Fibroblast of skin of left quadriceps (primary cell): ENCODE data around the gene SFXN3.
"Not testable (repeated sequence)": the region's sequence is repeated elsewhere in the genome, so short reads cannot be mapped to it uniquely, and the experiment has no call there.

Source experiments
- DNase-seq, 2 experiments: peaks; one replicate each; pipeline ENCODE4 v3.0.0-alpha.2; 2013; ENCODE audit warnings: low read depth in 2 of 2

The SFXN3 gene

DNA sequence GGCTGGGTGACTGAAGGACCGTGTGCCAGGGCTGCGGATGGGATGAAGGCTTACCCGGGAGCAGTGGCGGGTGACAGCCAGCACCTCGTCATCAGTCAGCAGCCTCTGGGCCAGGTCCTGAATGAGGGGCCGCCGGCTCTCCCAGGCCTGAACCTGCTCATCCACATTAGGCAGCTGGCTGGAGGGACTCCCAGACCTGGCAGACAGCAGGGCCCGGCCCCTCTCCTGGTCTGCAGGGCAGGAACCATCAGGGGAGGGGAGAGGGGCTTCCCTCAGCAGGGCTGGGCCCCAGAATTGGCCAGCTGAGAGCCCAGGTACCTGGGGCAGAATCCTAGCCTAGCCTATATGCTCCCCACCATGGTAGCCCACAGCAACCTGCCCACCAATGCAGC, 15.5 kb upstream of the SFXN3 start:
- no peak for DNase-seq

DNA sequence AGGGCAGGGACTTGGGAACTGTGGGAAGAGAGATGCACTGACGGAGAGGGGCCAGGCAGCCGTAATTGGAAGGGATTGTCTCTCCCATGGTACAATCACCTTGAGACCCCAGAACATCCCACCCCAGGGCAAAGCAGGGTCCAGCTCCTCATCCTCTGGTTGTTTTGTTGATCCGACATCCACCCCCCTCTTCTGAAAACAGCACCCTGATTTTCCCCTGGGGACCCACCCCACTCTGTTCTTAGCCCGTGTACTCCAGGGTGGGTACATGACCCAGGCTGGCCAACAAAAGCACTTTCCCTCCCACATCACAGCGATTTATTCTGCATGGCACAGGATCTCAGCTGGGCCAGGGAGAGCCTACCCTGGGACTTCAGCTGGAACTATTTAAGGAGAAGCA, 14.2 kb upstream of the SFXN3 start:
- DNase-seq, result no peak

DNA sequence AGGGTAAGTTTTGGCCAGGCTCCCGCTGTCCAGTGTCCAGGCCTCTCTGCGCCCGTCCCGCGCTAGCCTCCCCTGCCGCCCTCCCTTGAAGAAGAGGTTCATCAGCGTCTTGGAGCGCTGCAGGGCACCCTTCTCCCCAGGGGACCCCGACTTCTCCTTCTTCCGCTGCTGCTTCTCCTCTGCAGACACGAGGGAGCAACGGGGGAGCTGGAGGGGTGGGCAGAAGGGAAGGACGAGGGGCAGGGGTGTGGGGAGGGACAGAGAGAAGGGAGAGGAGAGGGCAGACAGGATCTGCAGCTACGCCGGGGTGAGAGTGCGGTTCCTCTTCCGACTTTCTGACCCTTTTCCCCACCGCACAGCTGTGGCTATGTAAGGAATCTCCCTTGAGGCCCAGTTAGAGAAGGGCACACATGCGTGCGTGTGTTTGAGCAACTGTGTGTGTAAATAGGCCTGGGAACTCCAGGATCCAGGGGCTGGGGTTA, 12.9 kb upstream of the SFXN3 start:
- DNase-seq, result no peak

DNA sequence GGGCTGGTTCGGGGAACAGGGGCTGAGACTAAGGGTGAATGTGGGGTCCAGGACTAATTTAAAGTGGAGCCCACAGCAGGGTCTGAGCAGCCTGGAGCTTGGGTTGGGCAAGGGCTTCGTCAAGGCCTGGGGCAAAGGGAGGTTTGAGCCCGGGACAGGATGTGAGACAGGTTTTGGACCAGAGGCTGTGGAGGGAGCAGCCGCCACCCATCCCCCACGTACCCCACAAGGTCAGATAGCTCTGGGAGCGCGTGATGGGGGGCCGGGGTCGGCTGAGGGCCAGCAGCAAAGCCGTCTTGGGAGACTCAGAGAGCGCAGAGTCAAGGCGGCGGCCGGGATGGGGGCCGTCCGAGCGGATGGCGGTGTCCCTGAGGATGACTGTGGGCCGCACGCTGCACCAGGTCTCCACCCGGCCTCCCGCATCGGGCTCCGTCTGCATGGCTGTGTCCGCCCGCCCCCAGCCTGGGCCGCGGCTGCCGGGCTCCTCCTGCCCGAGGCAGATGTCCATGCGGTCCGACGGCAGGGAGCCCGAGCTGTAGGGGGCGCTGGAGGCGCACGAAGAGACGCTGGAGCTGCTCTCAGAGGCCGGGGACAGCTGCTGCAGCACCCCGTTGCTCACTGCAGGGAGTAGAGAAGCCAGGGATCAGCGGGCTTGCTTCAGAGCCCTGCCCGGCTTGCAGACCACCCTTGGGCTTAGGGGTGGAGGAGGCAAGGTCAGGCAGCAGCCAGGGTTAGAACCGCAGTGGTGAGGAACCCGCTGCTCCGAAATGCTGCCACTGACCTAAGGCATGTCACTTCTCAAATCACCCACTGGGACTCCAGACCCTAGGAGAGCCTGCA, 12.2 kb upstream of the SFXN3 start:
- peak in 1 of 2 experiments; percentile 49 for DNase-seq

DNA sequence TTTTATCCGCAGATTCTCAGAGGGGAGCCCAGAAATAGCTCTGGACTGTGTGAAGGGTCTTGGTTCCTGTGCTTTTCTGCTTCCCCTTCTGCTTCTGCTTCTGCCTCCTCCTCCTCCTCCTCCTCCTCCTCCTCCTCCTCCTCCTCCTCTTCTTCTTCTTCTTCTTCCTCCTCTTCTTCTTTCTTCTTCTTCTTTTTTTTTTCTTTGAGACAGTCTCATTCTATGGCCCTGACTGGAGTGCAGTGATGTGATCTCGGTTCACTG, 11.7 kb upstream of the SFXN3 start:
- DNase-seq, result no peak

DNA sequence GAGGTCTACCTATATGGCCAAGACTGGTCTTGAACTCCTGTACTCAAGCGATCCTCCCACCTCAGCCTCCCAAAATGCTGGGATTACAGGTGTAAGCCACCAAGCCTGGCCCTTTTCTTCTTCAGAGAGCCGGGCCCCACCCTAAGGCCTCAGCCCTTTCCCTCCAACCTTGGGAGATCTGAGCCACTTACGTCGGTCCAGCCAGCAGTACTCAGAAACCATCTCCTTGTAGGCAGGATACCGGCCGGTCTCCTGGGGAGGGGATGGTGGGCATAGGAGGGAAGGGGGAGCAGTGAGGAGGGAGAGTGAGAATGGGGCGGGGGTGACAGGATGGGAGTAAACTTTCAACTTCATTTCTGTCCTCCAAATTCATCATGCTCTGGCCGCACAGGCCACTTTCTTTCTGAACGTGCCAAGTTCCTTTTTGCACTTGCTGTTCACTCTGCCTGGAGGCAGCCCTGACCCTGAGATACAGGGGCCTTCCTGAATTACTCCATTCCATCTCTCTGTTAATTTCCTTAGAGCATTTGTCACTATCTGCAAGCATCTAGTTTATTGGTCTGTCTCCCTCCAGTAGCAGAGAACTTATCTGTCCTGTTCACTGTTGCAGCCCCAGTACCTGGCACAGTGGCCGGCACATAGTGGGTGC, 10.5 kb upstream of the SFXN3 start:
- DNase-seq, result no peak

DNA sequence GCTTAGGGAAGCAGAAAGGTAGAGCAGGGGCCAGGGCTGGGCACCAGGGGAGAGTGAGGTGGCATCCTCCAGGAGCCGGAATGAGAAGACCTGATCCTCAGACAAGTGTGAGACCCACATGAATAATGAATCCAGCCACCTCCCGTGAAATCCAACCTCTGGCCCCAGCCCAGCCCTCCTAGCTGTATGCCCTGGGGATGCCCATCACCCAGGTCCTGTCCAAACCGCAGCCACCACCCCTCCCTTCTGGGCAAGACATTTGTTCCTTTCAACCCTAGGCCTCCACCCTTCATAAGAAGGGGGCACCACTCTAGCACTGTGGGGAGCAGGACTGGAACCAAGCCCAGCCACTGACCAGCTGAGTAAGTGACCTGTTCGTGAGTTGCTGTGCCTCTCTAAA, 9.8 kb upstream of the SFXN3 start:
- DNase-seq, result no peak

DNA sequence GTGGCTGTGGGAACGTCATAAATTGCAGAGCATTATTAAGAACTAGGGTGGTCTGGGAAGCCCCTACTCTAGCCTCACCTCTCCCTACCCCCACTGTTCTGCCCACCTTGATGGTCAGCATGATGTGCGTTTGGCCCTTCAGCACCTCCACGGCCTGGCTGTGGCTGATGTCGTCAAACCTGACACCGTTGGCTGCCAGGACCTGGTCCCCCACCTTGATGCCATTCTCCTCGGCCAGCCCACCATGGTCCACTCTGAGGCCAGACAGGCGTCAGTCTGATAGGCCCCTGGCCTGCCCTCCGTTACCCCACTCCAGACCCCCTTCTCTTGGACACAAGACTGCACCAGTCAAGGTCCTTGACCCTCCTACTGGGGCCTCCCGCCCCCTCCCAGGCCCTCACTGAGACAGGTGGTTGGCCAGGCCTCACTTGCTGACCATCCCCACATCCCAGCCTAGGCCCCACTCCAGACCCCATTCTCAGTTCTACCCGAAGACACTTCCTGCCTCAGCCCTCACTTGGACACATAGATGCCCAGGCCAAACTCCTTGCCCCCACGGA, 9.3 kb upstream of the SFXN3 start:
- no peak for DNase-seq

DNA sequence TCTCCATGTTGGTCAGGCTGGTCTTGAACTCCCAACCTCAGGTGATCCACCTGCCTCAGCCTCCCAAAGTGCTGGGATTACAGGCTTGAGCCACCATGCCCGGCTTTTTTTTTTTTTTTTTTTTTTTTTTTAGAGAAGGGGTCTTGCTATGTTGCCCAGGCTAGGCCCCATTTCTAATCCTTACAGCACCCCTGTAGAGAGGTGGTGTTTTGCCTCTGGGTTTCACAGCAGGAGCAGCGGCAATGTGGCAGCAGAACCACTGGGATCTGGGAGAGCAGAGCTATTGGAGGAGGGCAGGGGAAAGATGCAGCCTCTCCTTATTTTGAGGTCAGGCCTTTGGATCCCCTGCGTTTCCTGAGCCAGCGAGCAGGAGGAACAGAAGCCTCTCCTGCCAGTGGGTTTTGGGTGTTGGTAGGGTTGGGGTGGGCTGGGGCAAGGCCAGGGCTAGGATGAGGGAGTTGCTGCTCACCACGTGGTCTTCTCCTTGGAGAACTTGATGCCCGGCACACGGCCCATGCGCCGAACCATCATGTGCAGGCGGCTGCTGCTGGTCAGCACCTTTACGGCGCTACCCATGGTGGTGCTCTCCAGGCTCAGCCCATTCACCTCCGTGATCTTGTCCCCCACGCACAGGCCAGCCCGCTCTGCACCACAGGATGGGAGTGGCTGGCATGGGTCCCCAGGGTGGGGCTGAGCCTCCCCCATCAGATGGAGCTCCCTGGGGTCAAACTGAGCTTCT, 7.9 kb upstream of the SFXN3 start:
- DNase-seq, result no peak

DNA sequence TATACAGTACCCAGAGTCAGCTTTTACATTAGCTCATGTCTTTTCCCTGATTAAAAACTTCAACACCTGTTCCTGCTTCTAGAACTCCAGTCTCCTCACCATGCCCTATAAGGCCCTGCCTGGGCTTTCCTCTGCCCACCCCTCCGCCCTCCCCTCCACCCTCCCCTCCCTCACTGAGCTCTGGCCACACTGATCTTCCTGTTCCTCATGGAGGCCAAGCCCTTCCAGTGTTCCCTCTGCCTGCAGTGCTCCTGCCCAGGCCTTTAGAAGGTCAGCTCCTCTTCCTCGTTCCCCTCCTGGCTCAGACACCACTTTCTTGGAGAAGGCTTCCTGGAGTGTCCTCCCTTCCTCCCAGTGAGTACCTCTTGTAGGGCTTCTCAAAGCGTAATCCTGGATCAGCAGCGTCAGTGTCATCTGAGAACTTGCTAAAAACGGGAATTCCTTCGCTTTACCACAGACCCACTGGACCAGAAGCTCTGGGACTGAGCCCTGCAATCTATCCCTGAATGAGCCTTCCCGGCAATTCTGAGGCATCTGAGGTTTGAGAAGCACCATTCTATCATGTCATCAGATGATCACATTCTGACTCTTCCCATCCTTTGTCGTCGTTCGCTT, 3.8 kb upstream of the SFXN3 start:
- DNase-seq, result no peak

DNA sequence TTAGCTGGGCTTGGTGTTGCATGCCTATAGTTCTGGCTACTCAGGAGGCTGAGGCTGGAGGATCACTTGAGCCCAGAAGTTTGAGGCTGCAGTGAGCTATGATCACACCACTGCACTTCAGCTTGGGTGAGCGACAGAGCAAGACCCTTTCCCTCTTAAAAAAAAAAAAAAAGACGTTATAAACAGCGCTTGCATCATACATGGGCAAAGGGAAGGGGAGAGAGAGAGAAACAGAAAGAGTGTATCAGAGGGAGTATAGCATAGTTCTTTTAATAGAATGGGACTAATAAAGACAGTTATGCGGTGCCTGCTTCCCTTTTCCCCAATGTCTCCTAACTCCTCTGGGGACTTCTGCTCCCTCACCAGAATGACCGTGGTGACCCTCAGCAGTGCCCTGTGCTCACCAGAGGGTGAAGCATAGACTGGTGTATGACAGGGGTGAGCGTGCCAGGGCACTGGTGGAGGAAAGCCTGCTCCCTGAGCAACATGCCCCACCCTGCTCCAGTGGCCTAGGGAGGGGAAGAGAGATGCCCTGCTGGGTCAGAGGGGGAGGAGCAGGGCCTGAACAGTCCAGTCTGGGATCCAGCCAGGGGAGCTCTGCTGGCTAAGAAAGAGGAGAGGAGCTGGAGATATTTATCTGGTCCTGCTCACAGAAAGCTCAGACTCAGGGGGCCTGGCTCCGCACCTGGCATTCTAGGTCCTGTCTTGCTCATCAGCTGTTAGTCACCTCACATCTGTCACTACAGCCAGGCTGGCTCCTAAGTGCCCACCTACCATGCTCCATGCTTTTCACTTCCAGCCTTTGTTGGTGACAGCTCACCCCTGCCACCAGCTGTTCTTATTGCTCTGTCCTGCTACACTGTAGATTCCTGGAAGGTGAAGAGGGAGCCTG, 2.3 kb upstream of the SFXN3 start:
- DNase-seq, result no peak

DNA sequence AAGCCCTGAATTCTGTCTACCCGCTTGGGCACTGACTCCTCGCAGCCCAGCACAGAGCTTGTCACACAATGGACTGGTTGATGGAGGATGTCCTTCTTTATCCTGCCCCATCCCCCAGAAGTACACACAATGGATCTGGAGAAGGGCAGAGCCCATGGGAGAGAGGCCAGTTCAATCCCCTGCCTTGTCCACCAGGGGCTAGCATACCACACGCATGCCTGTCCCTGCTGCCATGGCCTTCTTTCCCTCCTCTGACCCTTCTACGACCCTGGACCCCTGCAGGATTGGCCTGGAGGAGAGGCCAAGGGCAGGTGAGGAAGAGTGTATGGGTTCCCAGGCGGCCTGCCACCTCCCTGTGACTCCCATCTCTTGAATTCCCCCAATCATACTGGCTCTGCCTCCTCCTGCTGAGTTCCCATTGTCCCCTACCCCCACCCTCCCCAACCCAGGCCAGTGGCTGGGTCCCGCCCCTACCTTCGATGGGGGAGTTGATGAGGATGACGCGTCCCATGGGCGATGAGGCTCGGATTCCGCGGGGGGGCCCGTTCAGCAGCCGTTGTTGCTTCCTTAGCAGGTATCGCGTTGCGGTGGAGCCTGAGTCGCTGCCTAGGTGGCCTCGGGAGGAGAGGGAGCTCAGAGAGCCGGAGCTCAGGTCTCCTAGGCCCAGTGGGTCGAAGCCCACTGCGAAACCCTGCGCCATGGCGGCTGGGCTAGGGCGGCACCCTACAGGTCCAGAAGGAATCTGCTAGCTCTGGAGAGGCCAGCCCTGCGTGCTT, 1.3 kb upstream of the SFXN3 start:
- no peak for DNase-seq

DNA sequence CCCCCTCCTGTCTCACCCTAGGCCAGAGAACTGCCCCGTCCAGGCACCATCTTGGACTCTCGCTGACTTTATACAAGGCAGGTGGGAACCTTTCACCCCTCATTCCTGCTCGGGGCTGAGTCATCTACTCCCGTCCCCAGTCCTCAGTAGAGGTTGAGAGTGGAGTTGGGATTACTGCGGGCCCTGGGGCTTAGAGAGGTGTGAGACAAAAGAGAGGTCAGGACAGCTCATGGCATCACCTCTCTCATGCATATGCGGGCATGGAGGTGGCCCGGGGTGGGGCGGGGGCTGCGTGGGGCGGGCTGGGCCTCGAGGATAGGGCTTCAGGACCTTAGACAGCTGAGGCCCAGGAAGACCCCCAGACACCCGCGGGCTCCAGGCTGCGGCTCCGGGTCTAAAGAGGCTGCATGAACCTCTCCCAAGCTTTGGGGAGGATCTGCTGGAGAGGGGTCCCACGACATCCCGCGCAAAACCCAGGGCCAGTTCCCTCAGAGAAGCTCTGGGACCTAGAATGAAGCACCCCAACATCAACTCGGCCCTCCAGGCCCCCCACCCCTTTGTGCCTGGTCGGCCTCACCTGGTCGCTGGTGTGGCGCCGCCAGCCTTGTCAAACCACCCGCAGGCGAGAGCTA, 422 bp upstream of the SFXN3 start:
- no peak for DNase-seq

DNA sequence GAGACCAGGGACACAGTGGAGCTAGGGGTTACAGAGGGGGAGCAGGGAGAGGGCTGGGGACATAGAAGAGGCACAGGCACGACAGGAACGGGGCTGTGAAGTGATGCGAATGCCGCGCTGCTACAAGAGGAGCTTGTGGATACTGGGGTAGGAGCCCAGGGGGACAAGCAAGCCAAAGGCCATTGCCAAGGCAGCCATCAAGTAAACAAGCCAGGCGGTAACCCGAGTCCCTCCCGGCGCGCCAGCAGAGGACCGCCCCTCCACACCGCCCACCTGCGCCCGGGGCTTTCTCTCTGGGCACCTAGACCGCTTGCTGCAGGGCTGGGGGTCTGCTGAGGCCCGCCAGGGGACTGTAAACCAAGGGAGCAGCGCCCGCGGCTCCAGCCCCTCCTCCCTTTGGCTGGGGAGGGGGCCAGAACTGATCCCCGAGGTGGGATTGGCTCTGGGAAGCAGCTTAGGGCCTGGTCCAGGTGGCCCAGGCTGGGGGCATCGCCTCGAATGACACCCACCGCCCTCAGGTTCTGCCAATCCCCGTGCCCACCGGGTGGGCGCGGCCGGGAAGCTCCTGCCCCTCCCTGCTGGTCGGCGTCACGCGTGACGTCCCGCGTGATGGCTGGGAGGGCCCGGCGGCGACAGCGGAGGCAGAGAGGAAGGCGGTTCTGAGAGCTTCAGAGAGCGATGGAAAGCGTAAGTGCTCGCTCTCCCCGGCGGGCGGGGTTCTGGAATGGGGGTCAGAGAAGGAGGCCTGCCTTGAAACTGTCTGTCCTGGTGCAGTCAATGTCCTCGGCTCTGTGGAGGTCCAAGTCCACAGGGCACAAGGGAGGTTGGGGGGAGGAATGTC, 982 bp downstream of the SFXN3 start:
- no peak for DNase-seq

DNA sequence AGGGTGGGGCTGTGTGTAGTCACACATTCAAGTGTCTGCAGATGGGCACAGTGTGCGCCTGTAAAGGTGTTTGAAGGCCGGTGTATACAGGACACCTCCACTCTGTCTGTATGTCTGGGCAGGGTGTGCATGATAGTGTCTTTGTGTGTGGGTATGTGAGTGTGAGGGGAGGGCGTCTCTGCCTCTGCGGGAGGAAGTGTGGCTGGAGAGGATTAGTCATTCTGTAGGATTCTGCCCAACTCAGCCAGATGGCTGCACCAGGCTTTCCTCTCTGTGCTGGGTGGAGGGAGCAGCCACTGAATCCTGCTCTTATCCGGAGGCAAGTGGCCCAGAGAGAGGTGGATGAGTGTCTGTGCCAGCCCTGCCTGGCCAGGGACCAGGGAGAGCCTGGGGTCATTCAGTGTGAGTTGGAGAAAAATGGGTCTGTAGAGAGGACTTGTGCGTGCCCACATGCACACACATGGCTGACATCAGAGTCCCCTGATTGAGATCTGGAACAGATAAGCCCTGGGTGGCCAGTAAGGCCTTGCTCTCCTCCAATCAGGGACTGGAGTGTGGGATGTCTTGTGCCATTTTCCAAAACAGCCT, 1.7 kb downstream of the SFXN3 start:
- DNase-seq, result peak in 1 of 2 experiments; percentile 66

DNA sequence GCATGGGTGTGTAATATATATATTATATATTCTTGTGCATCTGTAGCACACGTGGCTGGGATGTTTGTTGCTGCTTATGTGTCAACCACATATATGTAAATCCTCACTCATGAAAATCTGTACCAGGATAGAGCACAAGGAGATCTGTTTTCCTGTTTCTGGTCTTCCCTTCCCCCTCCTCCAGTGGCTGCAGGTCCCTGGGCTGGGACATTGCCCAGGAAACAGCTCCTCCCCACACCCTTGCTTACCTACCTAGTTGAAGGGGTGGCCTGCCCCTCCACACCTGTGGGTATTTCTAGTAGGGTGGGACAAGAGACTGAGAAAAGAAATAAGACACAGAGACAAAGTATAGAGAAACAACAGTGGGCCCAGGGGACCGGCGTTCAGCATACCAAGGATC, 2.2 kb downstream of the SFXN3 start:
- no peak for DNase-seq

DNA sequence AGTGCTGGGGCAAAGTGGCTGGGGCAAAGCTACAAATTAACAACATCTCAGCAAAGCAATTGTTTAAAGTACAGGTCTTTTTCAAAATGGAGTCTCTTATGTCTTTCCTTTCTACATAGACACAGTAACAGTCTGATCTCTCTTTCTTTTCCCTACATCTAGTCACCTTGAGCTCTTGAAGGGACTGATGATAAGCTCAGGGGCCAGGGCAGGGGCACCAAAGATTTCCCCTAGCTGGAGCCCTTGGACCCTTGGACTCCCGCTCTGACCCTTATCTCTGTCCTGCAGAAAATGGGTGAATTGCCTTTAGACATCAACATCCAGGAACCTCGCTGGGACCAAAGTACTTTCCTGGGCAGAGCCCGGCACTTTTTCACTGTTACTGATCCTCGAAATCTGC, 3.4 kb downstream of the SFXN3 start:
- DNase-seq, result not testable (repeated sequence)

DNA sequence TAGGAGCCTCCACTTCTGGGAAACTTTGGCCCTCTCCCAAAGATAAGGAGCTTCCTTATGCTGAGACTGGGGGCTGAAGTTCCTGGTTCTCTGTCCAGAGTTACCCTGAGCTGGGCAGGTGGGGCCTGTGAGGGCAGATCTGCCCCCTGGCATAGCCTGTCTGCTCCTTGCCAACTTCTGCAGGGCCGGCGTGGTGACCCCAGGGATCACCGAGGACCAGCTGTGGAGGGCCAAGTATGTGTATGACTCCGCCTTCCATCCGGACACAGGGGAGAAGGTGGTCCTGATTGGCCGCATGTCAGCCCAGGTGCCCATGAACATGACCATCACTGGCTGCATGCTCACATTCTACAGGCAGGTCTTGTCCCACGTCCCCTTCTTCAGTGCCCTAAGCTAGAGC, 4.3 kb downstream of the SFXN3 start:
- no peak for DNase-seq
